HL-60/S4 treated with retinoic acid at 250 ng/mL for 4 days and 3 days (cell line): ENCODE measurements around the gene NFATC3.

Experiments
- in situ Hi-C: fragments of 300-500 bp; cut with MboI; formaldehyde crosslinking; loops from 2 replicates; pipeline ENCODE4 v1.7.0; 2022; ENCODE audit warnings: low sequenced_read_pairs

The NFATC3 gene

DNA sequence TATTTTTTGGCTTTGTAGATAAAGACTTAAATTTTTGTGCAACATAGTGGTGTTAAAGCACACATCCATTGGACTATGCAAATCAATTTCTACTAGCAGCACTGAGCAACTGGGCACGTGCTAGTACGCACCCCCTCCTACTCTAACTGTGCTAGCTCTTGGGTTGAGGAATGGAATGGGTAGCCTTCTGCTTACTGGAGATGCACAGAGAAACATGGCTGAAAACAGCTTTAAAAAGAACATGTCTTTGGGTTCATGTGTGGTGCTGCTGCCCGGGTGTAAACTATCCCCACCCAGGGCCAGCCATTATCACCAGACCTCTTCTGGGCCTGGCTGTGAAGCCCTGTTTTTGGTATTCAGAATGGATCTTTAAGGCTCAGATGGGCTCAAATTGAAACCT is 143.5 kb downstream of the NFATC3 start:
- in situ Hi-C loops = no loop called here

DNA sequence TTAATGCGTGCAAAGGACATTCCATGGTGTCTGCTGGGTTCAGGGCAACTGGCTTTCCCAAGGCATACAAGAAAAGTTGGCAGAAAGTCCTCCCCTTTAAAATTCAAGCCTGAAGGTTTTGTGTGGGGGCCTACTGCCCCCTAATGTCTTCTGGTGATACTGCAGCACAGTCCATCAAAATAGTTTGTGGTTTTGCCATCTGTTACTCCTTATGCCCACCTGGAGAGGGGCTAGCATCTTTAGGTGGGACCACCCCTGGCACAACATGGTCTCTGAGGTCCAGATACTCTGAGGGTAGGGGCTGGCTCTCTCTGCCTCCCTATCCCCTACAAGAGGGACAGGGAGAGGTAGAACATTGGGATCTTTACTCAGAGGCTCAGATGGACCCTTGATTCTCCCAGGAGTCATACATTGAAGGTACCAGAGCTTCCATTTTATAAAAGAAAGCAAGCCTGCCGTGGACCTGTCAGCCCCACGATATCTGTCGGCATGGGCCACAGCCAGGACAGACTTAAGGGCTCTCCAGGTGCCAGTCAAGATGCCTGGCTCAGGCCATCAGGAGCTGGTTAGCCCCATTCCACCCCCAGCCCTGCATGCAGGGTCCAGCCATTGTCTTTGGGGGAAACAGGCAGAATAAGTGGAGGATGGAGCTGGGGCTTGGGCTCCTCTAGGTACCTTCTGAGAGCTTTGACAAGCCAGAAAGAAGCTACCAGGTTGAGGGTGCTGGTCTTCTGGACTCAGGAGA is 144.4 kb downstream of the NFATC3 start:
- in situ Hi-C loops = no loop called here

DNA sequence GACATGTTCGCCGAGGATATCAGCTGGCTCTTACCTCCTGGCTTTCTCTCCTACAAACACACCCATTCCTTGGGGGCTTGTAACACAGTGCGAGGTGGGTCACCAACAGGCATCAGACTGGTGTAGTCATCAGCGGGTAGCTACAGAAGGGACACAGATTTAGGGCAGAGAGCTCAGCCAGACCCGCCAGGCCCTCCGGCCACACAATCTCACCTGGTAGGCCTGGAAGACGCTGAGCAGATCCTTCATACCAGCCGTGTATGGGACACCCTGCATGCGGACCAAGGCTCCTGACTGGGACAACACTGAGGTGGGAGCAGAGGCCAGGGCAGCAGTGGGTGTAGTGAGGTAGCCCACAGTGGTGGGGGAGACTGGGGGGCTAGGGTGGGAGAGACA is 145.0 kb downstream of the NFATC3 start:
- in situ Hi-C loops = no loop called here

DNA sequence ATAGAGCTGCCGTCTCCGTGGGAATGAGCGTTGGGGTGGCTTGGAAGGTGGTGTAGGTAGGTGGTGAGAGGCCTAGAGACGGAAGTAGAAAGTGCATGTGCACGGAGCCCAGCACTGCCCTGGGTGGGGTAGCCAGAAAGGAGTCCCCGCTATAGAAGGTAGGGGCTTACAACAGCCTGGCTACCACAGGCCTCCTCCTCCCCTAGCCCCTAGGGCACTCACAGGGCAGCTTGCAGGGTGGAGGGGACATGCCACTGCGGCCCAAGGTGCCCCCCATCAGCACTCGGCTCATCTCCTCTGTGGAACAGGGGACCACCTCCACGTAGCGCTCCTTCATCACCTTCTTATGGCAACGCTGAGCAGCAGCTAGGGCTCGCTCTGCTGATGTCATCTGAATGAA is 145.8 kb downstream of the NFATC3 start:
- in situ Hi-C loops = no loop called here

- in situ Hi-C loops = no loop called here
Measured at GRCh38 chr16:68231384-68232136, 146.4 kb downstream of the NFATC3 start.

DNA sequence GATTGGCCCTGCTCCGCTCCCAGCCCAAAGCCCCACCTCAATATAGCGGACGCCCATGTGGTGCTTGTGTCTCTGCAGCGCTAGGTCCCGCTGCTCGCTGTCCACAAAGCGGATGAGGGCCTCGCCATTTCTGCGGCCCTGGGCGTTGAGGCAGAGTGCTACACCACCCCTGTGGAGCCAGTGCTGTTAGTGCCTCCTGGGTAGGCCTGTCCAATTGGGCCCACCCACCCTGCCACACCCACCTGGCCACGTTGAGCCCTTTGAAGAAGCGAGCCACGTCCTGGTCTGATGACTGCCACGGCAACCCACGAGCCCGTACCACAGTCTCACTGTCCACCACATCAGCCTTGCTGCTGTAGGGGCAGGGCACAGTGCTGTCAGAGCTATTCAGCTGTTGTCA is 147.2 kb downstream of the NFATC3 start:
- in situ Hi-C loops = no loop called here

GRCh38 chr16:68233085-68233834 is 148.1 kb downstream of the NFATC3 start:
- in situ Hi-C loops = no loop called here

DNA sequence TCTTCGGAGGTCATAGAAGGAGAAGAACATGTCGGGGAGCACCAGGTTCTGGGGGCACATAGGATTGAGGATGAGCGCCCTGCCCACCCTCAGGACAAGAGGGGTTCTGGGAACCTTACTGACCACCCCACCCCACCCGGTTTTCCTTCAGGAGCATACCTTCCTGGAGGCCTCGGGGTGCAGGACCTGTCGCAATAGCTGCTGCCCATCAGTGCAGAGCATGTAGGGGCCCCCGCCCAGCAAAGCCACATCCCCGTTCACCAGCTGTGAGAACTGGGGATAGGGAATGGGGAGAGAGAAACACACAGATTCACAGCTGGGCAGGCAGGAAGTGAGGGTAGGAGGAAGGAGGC is 148.6 kb downstream of the NFATC3 start:
- in situ Hi-C loops = no loop called here

DNA sequence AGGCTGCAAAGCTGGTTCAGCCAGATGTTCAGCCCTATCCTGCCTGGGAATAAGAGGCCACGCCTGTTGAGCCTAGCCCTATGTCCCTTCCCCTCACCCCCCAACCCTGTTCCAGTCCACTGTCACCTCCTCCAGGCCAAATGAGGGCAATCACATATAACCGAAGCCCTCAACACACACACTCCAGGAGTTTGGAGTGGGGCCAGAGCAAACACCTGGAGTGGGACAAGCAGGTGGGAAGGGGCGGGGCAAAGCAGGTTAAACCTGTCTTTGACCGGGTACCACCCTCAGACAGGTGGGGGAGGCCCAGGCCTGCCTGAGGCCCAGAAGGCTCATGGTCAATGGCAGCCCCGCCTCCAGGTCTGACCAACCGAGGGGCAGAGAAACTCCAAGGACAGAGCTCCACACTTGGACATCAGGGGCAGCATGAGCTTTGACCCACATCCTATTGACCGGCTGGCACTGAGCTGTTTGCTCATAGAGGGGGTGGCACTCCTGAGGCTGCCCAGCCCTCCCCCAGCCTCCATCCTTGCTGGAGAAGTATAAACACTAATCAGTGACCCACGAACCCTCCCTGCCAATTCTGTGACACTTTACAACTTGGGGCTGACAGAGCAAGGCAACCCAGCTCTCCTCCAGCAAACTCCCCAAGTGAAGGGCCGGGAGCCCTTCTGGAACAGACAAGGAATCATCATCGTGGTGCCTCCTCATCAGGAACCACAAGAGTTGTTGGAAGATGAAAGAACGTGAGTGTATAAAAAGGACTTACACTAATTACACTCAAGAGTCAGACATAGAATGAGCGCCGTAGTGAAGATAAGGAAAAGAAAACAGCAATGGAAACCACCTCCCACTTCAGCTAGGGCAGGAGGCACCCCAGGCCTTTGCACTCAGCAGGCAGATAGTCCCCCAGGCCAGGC is 149.3 kb downstream of the NFATC3 start:
- in situ Hi-C loops = no loop called here

DNA sequence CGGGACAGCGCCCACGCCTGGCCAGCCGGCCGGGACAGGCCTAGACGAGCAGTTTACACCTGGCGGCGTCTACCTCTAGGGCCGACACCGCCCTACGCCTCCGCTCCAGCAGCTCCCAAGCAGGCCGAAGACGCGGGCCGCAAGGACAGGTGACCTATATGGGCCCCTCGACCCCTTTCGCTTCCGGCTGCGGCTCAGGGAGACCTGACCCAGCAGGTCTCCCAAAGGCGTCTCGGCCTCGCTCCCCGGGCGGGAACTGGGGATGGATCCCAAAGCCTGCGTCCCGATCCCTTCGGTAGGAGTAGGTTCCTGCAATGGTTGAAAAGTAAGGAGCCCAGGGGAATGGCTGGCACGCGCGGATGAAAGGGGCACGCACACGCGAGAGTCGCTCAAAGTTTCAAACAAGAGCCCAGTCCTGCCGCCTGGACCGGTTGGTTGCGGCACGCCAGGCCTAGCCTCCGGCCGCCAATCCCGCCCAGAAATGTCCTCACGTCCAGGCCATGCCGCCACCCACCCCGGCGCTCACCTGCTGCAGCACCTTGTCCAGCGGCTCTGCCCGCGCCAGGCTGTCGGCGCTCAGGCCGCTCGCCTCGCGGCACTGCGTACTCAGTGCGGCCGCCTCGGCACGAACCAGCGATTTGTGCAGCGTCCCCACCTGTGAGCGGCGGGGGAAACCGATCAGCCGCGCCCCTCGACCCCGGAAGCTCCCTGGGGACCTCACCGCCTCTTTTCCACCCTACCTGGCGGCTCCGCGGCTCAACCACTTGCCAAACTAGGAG is 150.1 kb downstream of the NFATC3 start:
- in situ Hi-C loops = no loop called here

GRCh38 chr16:68235887-68236136 is 150.6 kb downstream of the NFATC3 start, which contains the start of gene ESRP2:
ESRP2 (minus strand) TSS chr16:68236127; CDS start chr16:68236045, 82 bp downstream.
- in situ Hi-C loops = no loop called here

GRCh38 chr16:68236137-68236825 is 151.1 kb downstream of the NFATC3 start:
- in situ Hi-C loops = no loop called here

DNA sequence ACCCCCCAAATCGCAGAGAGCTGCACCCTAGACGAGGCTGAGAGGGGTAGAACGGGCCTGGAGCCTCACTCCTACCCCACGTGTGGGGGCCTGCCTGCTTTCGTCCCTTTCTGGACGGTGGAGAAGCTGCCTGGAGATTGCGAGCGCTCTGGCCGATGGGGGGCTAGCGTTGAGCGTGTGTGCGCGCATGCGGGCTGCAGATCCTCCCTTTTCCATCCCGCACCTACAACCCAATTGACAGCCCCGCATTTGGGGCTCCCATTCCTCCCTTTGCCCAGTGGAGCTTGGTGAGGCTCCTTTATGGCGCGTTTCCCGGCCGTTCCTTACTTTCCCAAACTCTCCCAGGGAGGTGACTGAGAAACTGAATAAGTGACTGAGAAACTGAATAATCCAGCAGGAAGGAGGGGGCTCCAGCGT is 151.7 kb downstream of the NFATC3 start:
- in situ Hi-C loops = no loop called here

- in situ Hi-C loops = no loop called here
Measured at GRCh38 chr16:68237243-68238028, 152.3 kb downstream of the NFATC3 start.

GRCh38 chr16:68238029-68238345 is 152.8 kb downstream of the NFATC3 start:
- in situ Hi-C loops = no loop called here

GRCh38 chr16:68242085-68242484 is 156.9 kb downstream of the NFATC3 start:
- in situ Hi-C loops = no loop called here

DNA sequence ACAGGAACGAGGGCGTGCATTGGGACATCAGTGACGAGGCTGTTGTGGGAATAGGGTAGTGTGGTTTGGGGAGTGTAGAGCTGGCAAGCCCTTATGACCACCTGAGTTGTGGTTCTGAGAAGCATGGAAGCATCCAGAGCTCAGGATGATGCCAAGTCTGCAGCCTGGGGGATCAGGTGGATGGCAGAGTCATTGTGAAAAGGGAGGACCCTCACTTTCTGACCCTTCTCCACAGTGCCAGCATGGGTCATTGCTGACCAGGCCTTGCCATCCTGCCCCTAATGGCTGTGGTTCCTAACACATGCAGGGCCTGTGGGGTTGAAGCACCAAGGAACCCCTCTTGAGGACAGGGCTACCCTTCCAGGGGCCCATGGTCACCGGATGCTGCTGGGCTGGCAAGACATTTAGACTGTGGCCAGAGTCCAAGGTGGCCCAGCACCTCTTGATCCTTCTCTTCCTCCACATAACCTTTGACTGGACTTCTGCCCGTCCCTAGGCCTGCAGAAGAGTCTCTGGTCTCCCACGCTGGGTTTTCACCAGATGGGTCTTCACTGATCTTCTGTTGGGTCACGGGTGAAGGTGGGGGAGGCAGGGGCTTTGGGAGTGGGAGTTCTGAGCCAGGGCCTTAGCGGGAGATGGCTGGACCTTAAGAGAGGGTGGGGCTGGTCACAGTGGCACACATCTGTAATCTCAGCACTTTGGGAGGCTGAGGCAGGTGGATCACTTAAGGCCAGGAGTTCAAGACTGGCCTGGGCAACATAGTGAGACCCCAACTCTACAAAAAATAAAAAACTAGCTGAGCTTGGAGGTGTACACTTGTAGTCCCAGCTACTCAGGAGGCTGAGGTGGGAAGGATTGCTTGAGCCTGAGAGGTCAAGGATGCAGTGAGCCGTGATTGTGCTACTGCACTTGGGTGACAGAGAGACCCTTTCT is 158.0 kb downstream of the NFATC3 start:
- in situ Hi-C loops = no loop called here

DNA sequence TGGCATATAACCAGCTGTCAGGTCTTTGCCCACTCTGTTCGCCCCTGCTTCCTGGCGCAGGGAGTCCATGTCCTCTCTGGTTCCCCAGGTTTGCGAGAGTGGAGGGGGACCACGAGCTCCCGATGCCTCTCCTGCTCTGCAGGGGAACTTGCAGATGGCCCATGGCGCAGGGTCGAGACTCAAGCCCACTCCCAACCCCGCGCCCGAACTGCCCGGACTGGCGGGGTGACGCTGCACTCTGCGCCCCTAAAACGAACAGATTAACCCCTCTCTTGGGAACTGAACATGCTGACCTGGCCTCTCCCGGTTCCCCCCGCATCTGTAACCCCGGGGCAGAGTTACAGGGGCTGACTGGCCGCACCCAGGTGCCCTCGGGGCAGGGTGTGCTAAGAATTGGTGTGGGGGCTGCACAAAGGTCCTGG is 159.3 kb downstream of the NFATC3 start:
- in situ Hi-C loops = no loop called here
